ENCODE data around the gene PPP2R2D.
"Not testable (repeated sequence)": the region's sequence is repeated elsewhere in the genome, so short reads cannot be mapped to it uniquely, and the experiment has no call there.

Gene PPP2R2D

GRCh38 chr10:131944412-131944811 is 43.6 kb downstream of the PPP2R2D start:
- Histone ChIP-seq H3K27me3 (ENCODE audit: control insufficient read depth, insufficient read depth, low read length) (no peaks in the 10 kb centered on the region), H3K9me3 (ENCODE audit: control insufficient read depth, insufficient read depth, low read length) (no peaks in the 10 kb centered on the region), H3K4me3 (ENCODE audit: low read depth, low read length) (no peak overlapping the region), H3K27ac (ENCODE audit: low read depth, low read length) (no peak overlapping the region), H3K36me3 (ENCODE audit: control insufficient read depth, insufficient read depth, low read length) (peaks cover 85% of the 10 kb centered on the region), H3K9ac (ENCODE audit: low read depth, low read length) (no peak overlapping the region), H3K4me1 (ENCODE audit: control insufficient read depth, insufficient read depth, low read length) (no peaks in the 10 kb centered on the region)

- H3K27ac ChIP-seq (ENCODE audit: low read depth, low read length) = no peak overlapping the region
These were observed 44.3 kb downstream of the PPP2R2D start for GRCh38 chr10:131944976-131945695.

GRCh38 chr10:131946321-131946751 is 45.5 kb downstream of the PPP2R2D start:
- Histone ChIP-seq H3K36me3 (ENCODE audit: control insufficient read depth, insufficient read depth, low read length) (peaks cover 84% of the 10 kb centered on the region), H3K9me3 (ENCODE audit: control insufficient read depth, insufficient read depth, low read length) (no peaks in the 10 kb centered on the region), H3K4me3 (ENCODE audit: low read depth, low read length) (no peak overlapping the region), H3K4me1 (ENCODE audit: control insufficient read depth, insufficient read depth, low read length) (no peaks in the 10 kb centered on the region), H3K27me3 (ENCODE audit: control insufficient read depth, insufficient read depth, low read length) (no peaks in the 10 kb centered on the region), H3K9ac (ENCODE audit: low read depth, low read length) (no peak overlapping the region), H3K27ac (ENCODE audit: low read depth, low read length) (no peak overlapping the region)

More at GRCh38 chr10:131944976-131945695, 44.3 kb downstream of the PPP2R2D start:
- Histone ChIP-seq H3K27me3 (ENCODE audit: control insufficient read depth, insufficient read depth, low read length) (no peaks in the 10 kb centered on the region), H3K9ac (ENCODE audit: low read depth, low read length) (no peak overlapping the region), H3K9me3 (ENCODE audit: control insufficient read depth, insufficient read depth, low read length) (no peaks in the 10 kb centered on the region), H3K4me3 (ENCODE audit: low read depth, low read length) (no peak overlapping the region), H3K36me3 (ENCODE audit: control insufficient read depth, insufficient read depth, low read length) (peaks cover 84% of the 10 kb centered on the region), H3K4me1 (ENCODE audit: control insufficient read depth, insufficient read depth, low read length) (no peaks in the 10 kb centered on the region)

- no peak overlapping the region for H3K27ac ChIP-seq (ENCODE audit: low read depth, low read length)
- H3K36me3 ChIP-seq (ENCODE audit: control insufficient read depth, insufficient read depth, low read length) = peaks cover 84% of the 10 kb centered on the region
- H3K4me1 ChIP-seq (ENCODE audit: control insufficient read depth, insufficient read depth, low read length) = no peaks in the 10 kb centered on the region
These were observed 46.1 kb downstream of the PPP2R2D start for GRCh38 chr10:131946880-131947279.

GRCh38 chr10:131947631-131948347 is 47.0 kb downstream of the PPP2R2D start:
- Histone ChIP-seq H3K9me3 (ENCODE audit: control insufficient read depth, insufficient read depth, low read length) (no peaks in the 10 kb centered on the region), H3K27ac (ENCODE audit: low read depth, low read length) (peak overlapping the region; percentile 50), H3K27me3 (ENCODE audit: control insufficient read depth, insufficient read depth, low read length) (no peaks in the 10 kb centered on the region), H3K36me3 (ENCODE audit: control insufficient read depth, insufficient read depth, low read length) (peaks cover 83% of the 10 kb centered on the region), H3K4me3 (ENCODE audit: low read depth, low read length) (no peak overlapping the region), H3K4me1 (ENCODE audit: control insufficient read depth, insufficient read depth, low read length) (no peaks in the 10 kb centered on the region), H3K9ac (ENCODE audit: low read depth, low read length) (no peak overlapping the region)

More at GRCh38 chr10:131946880-131947279, 46.1 kb downstream of the PPP2R2D start:
- Histone ChIP-seq H3K9me3 (ENCODE audit: control insufficient read depth, insufficient read depth, low read length) (no peaks in the 10 kb centered on the region), H3K27me3 (ENCODE audit: control insufficient read depth, insufficient read depth, low read length) (no peaks in the 10 kb centered on the region), H3K4me3 (ENCODE audit: low read depth, low read length) (no peak overlapping the region), H3K9ac (ENCODE audit: low read depth, low read length) (no peak overlapping the region)

- H3K4me3 ChIP-seq (ENCODE audit: low read depth, low read length) = no peak overlapping the region
- no peak overlapping the region for H3K9ac ChIP-seq (ENCODE audit: low read depth, low read length)
- H3K36me3 ChIP-seq (ENCODE audit: control insufficient read depth, insufficient read depth, low read length) = peaks cover 83% of the 10 kb centered on the region
- no peaks in the 10 kb centered on the region for H3K27me3 ChIP-seq (ENCODE audit: control insufficient read depth, insufficient read depth, low read length)
- no peaks in the 10 kb centered on the region for H3K4me1 ChIP-seq (ENCODE audit: control insufficient read depth, insufficient read depth, low read length)
- no peaks in the 10 kb centered on the region for H3K9me3 ChIP-seq (ENCODE audit: control insufficient read depth, insufficient read depth, low read length)
- no peak overlapping the region for H3K27ac ChIP-seq (ENCODE audit: low read depth, low read length)
These were observed 47.7 kb downstream of the PPP2R2D start for GRCh38 chr10:131948501-131948900.

- Histone ChIP-seq H3K4me3 (ENCODE audit: low read depth, low read length) (no peak overlapping the region), H3K9me3 (ENCODE audit: control insufficient read depth, insufficient read depth, low read length) (no peaks in the 10 kb centered on the region), H3K9ac (ENCODE audit: low read depth, low read length) (no peak overlapping the region), H3K36me3 (ENCODE audit: control insufficient read depth, insufficient read depth, low read length) (peaks cover 82% of the 10 kb centered on the region), H3K27ac (ENCODE audit: low read depth, low read length) (no peak overlapping the region), H3K27me3 (ENCODE audit: control insufficient read depth, insufficient read depth, low read length) (no peaks in the 10 kb centered on the region), H3K4me1 (ENCODE audit: control insufficient read depth, insufficient read depth, low read length) (no peaks in the 10 kb centered on the region)
These were observed 48.4 kb downstream of the PPP2R2D start for GRCh38 chr10:131949041-131949862.

GRCh38 chr10:131949908-131950307 is 49.1 kb downstream of the PPP2R2D start:
- H3K27me3 ChIP-seq (ENCODE audit: control insufficient read depth, insufficient read depth, low read length); H3K9ac ChIP-seq (ENCODE audit: low read depth, low read length); H3K27ac ChIP-seq (ENCODE audit: low read depth, low read length); H3K4me1 ChIP-seq (ENCODE audit: control insufficient read depth, insufficient read depth, low read length); H3K4me3 ChIP-seq (ENCODE audit: low read depth, low read length); H3K9me3 ChIP-seq (ENCODE audit: control insufficient read depth, insufficient read depth, low read length): not testable (repeated sequence)
- peaks cover 82% of the 10 kb centered on the region for H3K36me3 ChIP-seq (ENCODE audit: control insufficient read depth, insufficient read depth, low read length)

GRCh38 chr10:131954356-131954965 is 53.7 kb downstream of the PPP2R2D start:
- H3K9me3 ChIP-seq (ENCODE audit: control insufficient read depth, insufficient read depth, low read length) = no peaks in the 10 kb centered on the region
- no peaks in the 10 kb centered on the region for H3K4me1 ChIP-seq (ENCODE audit: control insufficient read depth, insufficient read depth, low read length)
- H3K36me3 ChIP-seq (ENCODE audit: control insufficient read depth, insufficient read depth, low read length) = peaks cover 67% of the 10 kb centered on the region
- no peaks in the 10 kb centered on the region for H3K27me3 ChIP-seq (ENCODE audit: control insufficient read depth, insufficient read depth, low read length)
- no peak overlapping the region for H3K4me3 ChIP-seq (ENCODE audit: low read depth, low read length)
- no peak overlapping the region for H3K9ac ChIP-seq (ENCODE audit: low read depth, low read length)
- H3K27ac ChIP-seq (ENCODE audit: low read depth, low read length) = no peak overlapping the region

GRCh38 chr10:131955591-131956340 is 55.0 kb downstream of the PPP2R2D start:
- Histone ChIP-seq H3K4me1 (ENCODE audit: control insufficient read depth, insufficient read depth, low read length) (no peaks in the 10 kb centered on the region), H3K9me3 (ENCODE audit: control insufficient read depth, insufficient read depth, low read length) (no peaks in the 10 kb centered on the region), H3K27me3 (ENCODE audit: control insufficient read depth, insufficient read depth, low read length) (no peaks in the 10 kb centered on the region), H3K27ac (ENCODE audit: low read depth, low read length) (no peak overlapping the region), H3K36me3 (ENCODE audit: control insufficient read depth, insufficient read depth, low read length) (peaks cover 67% of the 10 kb centered on the region), H3K9ac (ENCODE audit: low read depth, low read length) (no peak overlapping the region), H3K4me3 (ENCODE audit: low read depth, low read length) (no peak overlapping the region)

Measured in HUES48 (cell line).